B cell (primary cell): ENCODE measurements around the gene PIP4K2A.

Source experiments
- EZH2 ChIP-seq: IDR thresholded peaks from 2 replicates; pipeline ENCODE4 v1.6.1; 2012; ENCODE audit warnings: borderline replicate concordance, low read depth, mild to moderate bottlenecking, moderate library complexity, low read length; ENCODE audit not compliant: insufficient read depth, poor library complexity, severe bottlenecking
- TF ChIP-seq, protein P1 (sequence below): fragments of 200-600 bp; IDR thresholded peaks from one replicate; pipeline ENCODE4 v1.8.0; 2022; ENCODE audit warnings: antibody characterized with exemption, mild to moderate bottlenecking

GRCh38 chr10:22539579-22540298 is 174.6 kb downstream of the PIP4K2A start:
- TF ChIP-seq, protein P1, sequence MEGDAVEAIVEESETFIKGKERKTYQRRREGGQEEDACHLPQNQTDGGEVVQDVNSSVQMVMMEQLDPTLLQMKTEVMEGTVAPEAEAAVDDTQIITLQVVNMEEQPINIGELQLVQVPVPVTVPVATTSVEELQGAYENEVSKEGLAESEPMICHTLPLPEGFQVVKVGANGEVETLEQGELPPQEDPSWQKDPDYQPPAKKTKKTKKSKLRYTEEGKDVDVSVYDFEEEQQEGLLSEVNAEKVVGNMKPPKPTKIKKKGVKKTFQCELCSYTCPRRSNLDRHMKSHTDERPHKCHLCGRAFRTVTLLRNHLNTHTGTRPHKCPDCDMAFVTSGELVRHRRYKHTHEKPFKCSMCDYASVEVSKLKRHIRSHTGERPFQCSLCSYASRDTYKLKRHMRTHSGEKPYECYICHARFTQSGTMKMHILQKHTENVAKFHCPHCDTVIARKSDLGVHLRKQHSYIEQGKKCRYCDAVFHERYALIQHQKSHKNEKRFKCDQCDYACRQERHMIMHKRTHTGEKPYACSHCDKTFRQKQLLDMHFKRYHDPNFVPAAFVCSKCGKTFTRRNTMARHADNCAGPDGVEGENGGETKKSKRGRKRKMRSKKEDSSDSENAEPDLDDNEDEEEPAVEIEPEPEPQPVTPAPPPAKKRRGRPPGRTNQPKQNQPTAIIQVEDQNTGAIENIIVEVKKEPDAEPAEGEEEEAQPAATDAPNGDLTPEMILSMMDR: no peak
- no peak for TF ChIP-seq EZH2
